NT2/D1 (cell line): ENCODE results near the gene TMEM117.

Experiments
- DNase-seq: peaks from one replicate; pipeline ENCODE4 v3.0.0-alpha.2; 2011; ENCODE audit warnings: low read depth, low spot score
- H3K27me3 ChIP-seq: 2 replicates; pipeline ENCODE4 v1.6.0; 2011; ENCODE audit warnings: mild to moderate bottlenecking; ENCODE audit not compliant: insufficient read length, insufficient read depth
- H3K36me3 ChIP-seq: 2 replicates; pipeline ENCODE4 v1.6.1; 2011; ENCODE audit warnings: mild to moderate bottlenecking, low read length, mixed read lengths; ENCODE audit not compliant: insufficient read depth, insufficient read length
- H3K4me1 ChIP-seq: 2 replicates; pipeline ENCODE4 v1.5.1; 2011; ENCODE audit not compliant: insufficient read depth, insufficient read length
- H3K4me3 ChIP-seq: 2 replicates; pipeline ENCODE4 v1.5.1; 2011; ENCODE audit warnings: low read depth; ENCODE audit not compliant: insufficient read length
- H3K9ac ChIP-seq: 2 replicates; pipeline ENCODE4 v1.6.0; 2011; ENCODE audit warnings: low read depth; ENCODE audit not compliant: insufficient read length
- H3K9me3 ChIP-seq: 2 replicates; pipeline ENCODE4 v1.5.1; 2011; ENCODE audit warnings: mild to moderate bottlenecking, low read length; ENCODE audit not compliant: insufficient read depth
- SUZ12 ChIP-seq: IDR thresholded peaks from 2 replicates; pipeline ENCODE4 v1.6.1; 2011; ENCODE audit not compliant: insufficient read length, insufficient read depth; ENCODE audit errors: extremely low read depth
- YY1 ChIP-seq: IDR thresholded peaks from 2 replicates; pipeline ENCODE4 v1.6.1; 2011; ENCODE audit not compliant: insufficient read length, insufficient read depth
- ZNF274 ChIP-seq: IDR thresholded peaks from 2 replicates; pipeline ENCODE4 v1.6.1; 2011; ENCODE audit warnings: mild to moderate bottlenecking, low read depth, low read length

Gene TMEM117

GRCh38 chr12:44314007-44314500, 478.2 kb downstream of the TMEM117 start:
- Histone ChIP-seq H3K36me3 (no peaks in the 10 kb centered on the region), H3K27me3 (no peaks in the 10 kb centered on the region), H3K4me3 (no peak overlapping the region), H3K4me1 (no peaks in the 10 kb centered on the region), H3K9ac (no peak overlapping the region), H3K9me3 (peaks cover 7% of the 10 kb centered on the region)
- no peak for TF ChIP-seq ZNF274
- DNase-seq = no peak

GRCh38 chr12:44317651-44318126, 481.8 kb downstream of the TMEM117 start:
- H3K27me3 ChIP-seq = no peaks in the 10 kb centered on the region
- no peaks in the 10 kb centered on the region for H3K4me1 ChIP-seq
- TF ChIP-seq SUZ12 = no peak
- TF ChIP-seq YY1 = no peak
- TF ChIP-seq ZNF274 = no peak
- peaks cover under 1% of the 10 kb centered on the region; the same call in 1 of the 2 replicates for H3K9me3 ChIP-seq
- H3K9ac ChIP-seq = no peak overlapping the region
- DNase-seq = peak; percentile 33
- no peaks in the 10 kb centered on the region for H3K36me3 ChIP-seq
- H3K4me3 ChIP-seq = no peak overlapping the region

GRCh38 chr12:44331269-44331668, 495.4 kb downstream of the TMEM117 start:
- no peak overlapping the region for H3K4me3 ChIP-seq
- H3K27me3 ChIP-seq = no peaks in the 10 kb centered on the region
- TF ChIP-seq YY1 = no peak
- DNase-seq = no peak
- H3K9ac ChIP-seq = no peak overlapping the region
- H3K4me1 ChIP-seq = no peaks in the 10 kb centered on the region
- no peaks in the 10 kb centered on the region for H3K9me3 ChIP-seq
- H3K36me3 ChIP-seq = no peaks in the 10 kb centered on the region

GRCh38 chr12:44334347-44334746, 498.5 kb downstream of the TMEM117 start:
- TF ChIP-seq SUZ12 = no peak
- no peak for TF ChIP-seq YY1
- TF ChIP-seq ZNF274 = no peak
- H3K9me3 ChIP-seq = no peaks in the 10 kb centered on the region
- no peaks in the 10 kb centered on the region for H3K27me3 ChIP-seq
- H3K4me3 ChIP-seq = no peak overlapping the region
- no peak for DNase-seq
- no peaks in the 10 kb centered on the region for H3K36me3 ChIP-seq
- H3K9ac ChIP-seq = no peak overlapping the region
- H3K4me1 ChIP-seq = no peaks in the 10 kb centered on the region

- no peak for DNase-seq
- H3K4me3 ChIP-seq = no peak overlapping the region
- no peak overlapping the region for H3K9ac ChIP-seq
- TF ChIP-seq SUZ12 = no peak
- no peak for TF ChIP-seq YY1
- TF ChIP-seq ZNF274 = no peak
- no peaks in the 10 kb centered on the region for H3K4me1 ChIP-seq
- H3K36me3 ChIP-seq = no peaks in the 10 kb centered on the region
- no peaks in the 10 kb centered on the region for H3K9me3 ChIP-seq
- H3K27me3 ChIP-seq = no peaks in the 10 kb centered on the region
Measured at GRCh38 chr12:44335030-44335429, 499.1 kb downstream of the TMEM117 start.

GRCh38 chr12:44336577-44336976, 500.7 kb downstream of the TMEM117 start:
- TF ChIP-seq ZNF274 (no peak), YY1 (no peak), SUZ12 (no peak)
- DNase-seq = no peak
- Histone ChIP-seq H3K9me3 (no peaks in the 10 kb centered on the region), H3K36me3 (no peaks in the 10 kb centered on the region), H3K4me3 (no peak overlapping the region), H3K4me1 (no peaks in the 10 kb centered on the region), H3K27me3 (no peaks in the 10 kb centered on the region), H3K9ac (no peak overlapping the region)

- Histone ChIP-seq H3K9ac (no peak overlapping the region), H3K36me3 (no peaks in the 10 kb centered on the region), H3K4me3 (no peak overlapping the region), H3K9me3 (no peaks in the 10 kb centered on the region), H3K4me1 (no peaks in the 10 kb centered on the region), H3K27me3 (no peaks in the 10 kb centered on the region)
- no peak for DNase-seq
- no peak for TF ChIP-seq ZNF274
- no peak for TF ChIP-seq SUZ12
- no peak for TF ChIP-seq YY1
Measured at GRCh38 chr12:44342371-44342770, 506.5 kb downstream of the TMEM117 start.

GRCh38 chr12:44347145-44347544, 511.3 kb downstream of the TMEM117 start:
- TF ChIP-seq SUZ12 (no peak), ZNF274 (no peak), YY1 (no peak)
- Histone ChIP-seq H3K36me3 (no peaks in the 10 kb centered on the region), H3K9me3 (no peaks in the 10 kb centered on the region), H3K27me3 (no peaks in the 10 kb centered on the region), H3K4me3 (no peak overlapping the region), H3K4me1 (no peaks in the 10 kb centered on the region), H3K9ac (no peak overlapping the region)
- DNase-seq = no peak
